Progenitor cell of endocrine pancreas (in vitro differentiated cells): ENCODE data around the gene CEP112. TPM values are rescaled to one million over a fixed set of nuclear protein-coding genes. Genes with fewer than 3 reads are reported as not detected.

Source experiments
- DNase-seq: peaks from one replicate; pipeline ENCODE4 v3.0.0; 2021; ENCODE audit warnings: low spot score; ENCODE audit not compliant: unreplicated experiment
- H3K27ac Mint-ChIP-seq: 2 replicates; pipeline ENCODE4 v1.8.0; 2021; ENCODE audit warnings: mild to moderate bottlenecking, moderate library complexity, mixed read lengths
- H3K27me3 Mint-ChIP-seq: 2 replicates; pipeline ENCODE4 v1.8.0; 2021; ENCODE audit warnings: mixed read lengths
- H3K36me3 Mint-ChIP-seq: 2 replicates; pipeline ENCODE4 v1.8.0; 2022; ENCODE audit warnings: mixed read lengths; ENCODE audit not compliant: insufficient read depth
- H3K4me1 Mint-ChIP-seq: 2 replicates; pipeline ENCODE4 v1.8.0; 2021; ENCODE audit warnings: low read depth, mixed read lengths
- H3K4me3 Mint-ChIP-seq: 2 replicates; pipeline ENCODE4 v1.8.0; 2021; ENCODE audit warnings: low read depth, mild to moderate bottlenecking, moderate library complexity, mixed read lengths
- H3K9me3 Mint-ChIP-seq: 2 replicates; pipeline ENCODE4 v1.8.0; 2021; ENCODE audit warnings: low read depth, mixed read lengths
- CTCF ChIP-seq: fragments of 200-600 bp; sonication (generic); IDR thresholded peaks from one replicate; pipeline ENCODE4 v1.5.0; 2021; ENCODE audit warnings: antibody characterized with exemption, mild to moderate bottlenecking; ENCODE audit not compliant: unreplicated experiment
- long read RNA-seq: library from polyadenylated mRNA; unstranded; transcript quantifications from one replicate; pipeline ENCODE4 v2.0.0, GENCODE V29; 2020
- total RNA-seq: library from RNA; stranded (reverse); gene quantifications from 2 replicates; pipeline ENCODE4 v1.2.1, GENCODE V29; 2021

Gene CEP112
- total RNA-seq: 24.3 and 24.5 TPM in 2 replicates
- long read RNA-seq, partial matches to known transcripts: 28 of 53 reads
- long read RNA-seq, other reads (novel, unspliced or antisense): 23 of 53 reads

GRCh38 chr17:66191593-66192377, at the start of gene CEP112:
TSS of gene CEP112 (minus strand) at chr17:66192133.
- peak within 1 kb of the TSS; percentile 93 for H3K27ac Mint-ChIP-seq
- H3K4me3 Mint-ChIP-seq: peak within 1 kb of the TSS; percentile 89
- H3K4me1 Mint-ChIP-seq: peaks cover 11% of the 10 kb centered on the region
- TF ChIP-seq CTCF: peak; percentile 14
- DNase-seq: peak; percentile 95
- H3K9me3 Mint-ChIP-seq: no peaks in the 10 kb centered on the region
- no peaks in the 10 kb centered on the region for H3K36me3 Mint-ChIP-seq
- no peaks in the 10 kb centered on the region for H3K27me3 Mint-ChIP-seq

- H3K9me3 Mint-ChIP-seq: no peaks in the 10 kb centered on the region
- H3K27ac Mint-ChIP-seq: no peak overlapping the region
- no peaks in the 10 kb centered on the region for H3K36me3 Mint-ChIP-seq
- H3K4me1 Mint-ChIP-seq: peaks cover 4% of the 10 kb centered on the region
- no peak overlapping the region for H3K4me3 Mint-ChIP-seq
- DNase-seq: no peak
- no peak for TF ChIP-seq CTCF
- no peaks in the 10 kb centered on the region for H3K27me3 Mint-ChIP-seq
These were observed 48.7 kb upstream of the CEP112 start for GRCh38 chr17:66240630-66241029.

DNA sequence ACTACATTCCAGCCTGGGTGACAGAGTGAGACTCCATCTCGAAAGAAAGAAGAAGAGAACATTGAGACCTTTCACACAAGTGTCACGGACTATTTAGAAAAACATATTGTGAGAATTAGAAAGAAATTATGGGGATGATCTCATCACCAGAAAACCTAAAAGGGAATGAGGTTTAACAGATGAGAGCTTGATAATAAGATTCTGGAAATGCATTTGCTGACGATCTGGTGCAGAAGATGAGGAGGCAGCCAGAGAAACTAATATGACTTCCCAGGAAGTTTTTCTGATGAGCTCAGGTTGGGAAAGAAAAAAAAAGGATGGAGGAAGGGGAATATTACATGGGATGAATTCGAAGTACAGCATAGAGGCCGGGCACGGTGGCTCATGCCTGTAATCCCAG, 48.1 kb upstream of the CEP112 start:
- DNase-seq: no peak
- no peaks in the 10 kb centered on the region for H3K36me3 Mint-ChIP-seq
- H3K27ac Mint-ChIP-seq: no peak overlapping the region
- no peaks in the 10 kb centered on the region for H3K9me3 Mint-ChIP-seq
- H3K4me3 Mint-ChIP-seq: no peak overlapping the region
- H3K27me3 Mint-ChIP-seq: no peaks in the 10 kb centered on the region
- no peak for TF ChIP-seq CTCF
- H3K4me1 Mint-ChIP-seq: peaks cover 1% of the 10 kb centered on the region

DNA sequence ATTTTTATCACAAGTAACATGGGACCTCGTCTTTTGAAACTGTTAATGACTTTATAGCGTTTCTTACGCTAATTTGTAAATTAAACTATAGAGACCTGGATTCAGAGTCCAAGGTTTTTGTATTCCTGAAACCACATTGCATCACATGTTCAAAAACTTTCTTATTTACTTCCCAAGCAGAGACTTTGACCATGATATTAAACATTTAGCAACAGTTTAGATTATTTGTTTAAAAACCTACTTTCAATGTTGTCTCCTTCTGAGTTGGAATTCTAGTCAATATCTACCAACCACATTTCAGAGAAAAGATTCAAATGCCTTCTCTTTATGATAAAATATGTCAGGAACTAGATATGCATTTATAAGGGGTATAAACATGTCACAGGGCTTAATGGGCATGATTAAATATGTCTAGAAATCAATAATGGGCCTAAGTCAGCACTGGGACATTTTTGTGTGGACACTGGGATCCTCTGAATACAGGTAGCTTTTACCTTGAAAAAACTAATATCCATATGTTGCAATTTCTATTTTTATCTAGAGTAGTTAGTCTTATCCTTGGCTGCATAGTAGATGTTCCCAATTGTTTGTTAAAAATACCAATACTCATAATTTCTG, 43.6 kb upstream of the CEP112 start:
- DNase-seq: no peak
- no peaks in the 10 kb centered on the region for H3K36me3 Mint-ChIP-seq
- H3K4me1 Mint-ChIP-seq: no peaks in the 10 kb centered on the region
- TF ChIP-seq CTCF: no peak
- no peak overlapping the region for H3K27ac Mint-ChIP-seq
- H3K9me3 Mint-ChIP-seq: peaks cover 3% of the 10 kb centered on the region
- no peak overlapping the region for H3K4me3 Mint-ChIP-seq
- no peaks in the 10 kb centered on the region for H3K27me3 Mint-ChIP-seq

- DNase-seq: no peak
- no peaks in the 10 kb centered on the region for H3K36me3 Mint-ChIP-seq
- no peak for TF ChIP-seq CTCF
- H3K4me1 Mint-ChIP-seq: peaks cover 3% of the 10 kb centered on the region
- no peak overlapping the region for H3K4me3 Mint-ChIP-seq
- no peaks in the 10 kb centered on the region for H3K27me3 Mint-ChIP-seq
- H3K9me3 Mint-ChIP-seq: peaks cover 6% of the 10 kb centered on the region
- no peak overlapping the region for H3K27ac Mint-ChIP-seq
These were observed 42.7 kb upstream of the CEP112 start for GRCh38 chr17:66234611-66235010.
